Spleen (tissue), 11 donors: ENCODE data around the gene RPL10. TPM values are rescaled to one million over a fixed set of nuclear protein-coding genes. Genes with fewer than 3 reads are reported as not detected.

Source experiments
- DNase-seq: peaks from one replicate; pipeline ENCODE4 v3.0.0-alpha.2; 2020
- H3K27ac ChIP-seq, 8 donors: fragments of 200-600 bp; sonication (generic) in 7 of 8; 1 replicate in 4 of 8; 2 replicates in 4 of 8; pipeline versions ENCODE4 v1.5.0 to v1.8.0; 2016 to 2021; ENCODE audit warnings: inconsistent platforms in 4 of 8, mild to moderate bottlenecking in 4 of 8, moderate library complexity in 1 of 8
- H3K27me3 ChIP-seq, 7 donors: fragments of 200-600 bp; sonication (generic) in 6 of 7; replicated peaks in 1 of 7; 1 replicate in 4 of 7; 2 replicates in 3 of 7; pipeline versions ENCODE4 v1.5.0 to v1.8.0; 2016 to 2021; ENCODE audit warnings: inconsistent platforms in 3 of 7, mild to moderate bottlenecking in 1 of 7
- H3K36me3 ChIP-seq, 6 donors: fragments of 200-600 bp; sonication (generic) in 5 of 6; 1 replicate in 4 of 6; 2 replicates in 2 of 6; pipeline versions ENCODE4 v1.5.0 to v1.8.0; 2016 to 2021; ENCODE audit warnings: inconsistent platforms in 2 of 6
- H3K4me1 ChIP-seq, 6 donors: fragments of 200-600 bp; sonication (generic) in 5 of 6; 1 replicate in 3 of 6; 2 replicates in 3 of 6; pipeline versions ENCODE4 v1.5.0 to v1.8.0; 2016 to 2021; ENCODE audit warnings: inconsistent platforms in 3 of 6
- H3K4me3 ChIP-seq, 8 donors: fragments of 200-600 bp; sonication (generic) in 7 of 8; 1 replicate in 4 of 8; 2 replicates in 4 of 8; pipeline versions ENCODE4 v1.5.0 to v1.8.0; 2016 to 2021; ENCODE audit warnings: inconsistent platforms in 4 of 8, mild to moderate bottlenecking in 4 of 8, moderate library complexity in 2 of 8
- H3K9me3 ChIP-seq, 8 donors: fragments of 200-600 bp; sonication (generic) in 7 of 8; 1 replicate in 4 of 8; 2 replicates in 4 of 8; pipeline versions ENCODE4 v1.5.0 to v1.8.0; 2016 to 2021; ENCODE audit warnings: inconsistent platforms in 4 of 8
- POLR2A ChIP-seq, 3 donors: fragments of 450-650 bp; IDR thresholded peaks; one replicate each; pipeline ENCODE4 v1.5.1; 2017; ENCODE audit warnings: antibody characterized with exemption in 3 of 3, mild to moderate bottlenecking in 1 of 3
- POLR2AphosphoS5 ChIP-seq, 3 donors: sonication (generic); formaldehyde crosslinking; IDR thresholded peaks; one replicate each; pipeline ENCODE4 v1.5.1; 2017; ENCODE audit warnings: antibody characterized with exemption in 3 of 3
- WGBS, 5 donors: extraction: QIAGEN DNeasy Blood & Tissue Kit in 3 of 5; methylation state at CpG; one replicate each; pipeline versions ENCODE4 v1.1.5 to v1.1.7; 2013 to 2018; 5-methylcytosine and 5-hydroxymethylcytosine counted together
- intact Hi-C: fragments of 100-400 bp; cut with DNase I; formaldehyde crosslinking; loops from one replicate; pipeline ENCODE4 v1.15.0; 2023; ENCODE audit warnings: low total_unique reads
- polyA plus RNA-seq, 3 donors: library from polyadenylated mRNA; stranded (reverse); fragments of 200-250 nt; gene quantifications; one replicate each; pipeline ENCODE4 v1.2.1, GENCODE V29; 2013
- total RNA-seq, 7 donors: library from RNA; depleted of rRNA in 3 of 7; stranded (reverse); fragments of >200 nt in 3 of 7; fragmentation: NEBNext Ultra II Directional in 4 of 7; extraction: Animal tissue kit (Norgen Biotek cat#: 25700) in 4 of 7; gene quantifications; one replicate each; pipeline versions ENCODE4 v1.1.0 to v1.2.1, GENCODE V29; 2016 to 2021
- TF ChIP-seq, protein P1 (sequence below), 11 experiments: fragments of 200-600 bp in 7 of 11; fragments of 450-650 bp in 4 of 11; sonication (generic) in 4 of 11; IDR thresholded peaks in 8 of 11; conservative IDR thresholded peaks in 3 of 11; 1 replicate in 7 of 11; 2 replicates in 4 of 11; pipeline versions ENCODE4 v1.4.0 to v1.8.0; 2016 to 2021; ENCODE audit warnings: antibody characterized with exemption in 11 of 11, inconsistent platforms in 4 of 11, mild to moderate bottlenecking in 1 of 11
- donor health status: healthy with polysubstance abuse.
- donor health status: DM: no; HTN: no; CAD: no; lungs with moderate emphysema.
- donor health status: DM: no; HTN: no; CAD: no.
- donor health status: Bipolar disorder and iron deficiency.
- donor health status: healthy.
- donor health status: DM: no; HTN: no; CAD: no.
- donor health status: DM: yes; HTN: yes; CAD: no.

Gene RPL10
- total and polyA plus RNA-seq, 10 donors, result 2,711 to 9,324 (median 3,504) TPM

DNA sequence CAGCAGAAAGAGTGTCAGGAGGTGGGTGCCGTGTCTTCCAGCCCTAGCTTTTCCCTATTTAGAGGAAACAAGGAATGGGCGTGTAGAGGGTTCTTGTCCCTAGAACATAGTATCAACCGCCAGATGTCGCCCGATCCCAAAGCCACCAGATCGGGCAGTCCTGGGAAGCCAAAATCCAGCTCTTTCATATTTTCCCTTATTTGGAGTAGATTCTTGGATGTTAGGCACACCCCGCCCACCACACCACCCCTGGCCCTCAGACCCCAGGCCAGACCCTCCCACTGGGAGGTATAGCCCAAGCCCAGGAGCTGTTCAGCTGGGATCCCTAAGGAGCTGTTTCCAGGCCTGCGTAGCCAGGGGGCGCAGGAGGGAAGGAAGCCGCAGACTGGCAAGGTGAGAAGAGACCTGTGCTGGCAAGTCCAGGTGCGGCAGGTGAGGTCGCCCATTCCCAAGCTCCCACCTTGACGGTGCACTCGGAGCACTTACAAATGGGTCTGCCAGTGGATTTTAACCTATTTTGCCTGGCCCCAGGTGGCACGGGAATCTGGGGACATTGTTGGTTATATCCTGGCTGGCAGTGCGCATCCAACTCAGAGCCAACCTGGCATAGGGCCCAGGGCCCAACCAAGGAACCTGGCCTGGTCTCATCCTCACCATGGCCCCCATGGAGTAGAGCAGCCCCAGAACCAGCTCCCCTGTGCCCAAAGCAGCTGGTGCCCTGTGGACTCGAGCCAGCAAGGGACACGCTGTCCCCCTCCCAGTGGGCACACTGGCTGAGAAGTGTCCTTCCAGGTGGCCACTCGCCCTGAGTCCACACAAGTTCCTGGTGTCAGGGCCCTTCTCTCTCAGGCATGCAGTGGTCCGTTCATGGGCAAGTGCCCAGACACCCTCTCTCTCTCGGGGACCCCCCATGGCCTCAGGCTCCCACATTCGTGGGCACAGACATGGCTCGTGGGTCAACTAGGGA, 24.6 kb upstream of the RPL10 start:
- TF ChIP-seq POLR2AphosphoS5 (IDR thresholded peaks at IDR 0.05) (peak; percentile 33 to 52 (median 46)), POLR2A (IDR thresholded peaks at IDR 0.05) (no peak)
- TF ChIP-seq, protein P1, sequence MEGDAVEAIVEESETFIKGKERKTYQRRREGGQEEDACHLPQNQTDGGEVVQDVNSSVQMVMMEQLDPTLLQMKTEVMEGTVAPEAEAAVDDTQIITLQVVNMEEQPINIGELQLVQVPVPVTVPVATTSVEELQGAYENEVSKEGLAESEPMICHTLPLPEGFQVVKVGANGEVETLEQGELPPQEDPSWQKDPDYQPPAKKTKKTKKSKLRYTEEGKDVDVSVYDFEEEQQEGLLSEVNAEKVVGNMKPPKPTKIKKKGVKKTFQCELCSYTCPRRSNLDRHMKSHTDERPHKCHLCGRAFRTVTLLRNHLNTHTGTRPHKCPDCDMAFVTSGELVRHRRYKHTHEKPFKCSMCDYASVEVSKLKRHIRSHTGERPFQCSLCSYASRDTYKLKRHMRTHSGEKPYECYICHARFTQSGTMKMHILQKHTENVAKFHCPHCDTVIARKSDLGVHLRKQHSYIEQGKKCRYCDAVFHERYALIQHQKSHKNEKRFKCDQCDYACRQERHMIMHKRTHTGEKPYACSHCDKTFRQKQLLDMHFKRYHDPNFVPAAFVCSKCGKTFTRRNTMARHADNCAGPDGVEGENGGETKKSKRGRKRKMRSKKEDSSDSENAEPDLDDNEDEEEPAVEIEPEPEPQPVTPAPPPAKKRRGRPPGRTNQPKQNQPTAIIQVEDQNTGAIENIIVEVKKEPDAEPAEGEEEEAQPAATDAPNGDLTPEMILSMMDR (IDR thresholded peaks at IDR 0.05 in 8 of 11, conservative IDR thresholded peaks at IDR 0.05 in 3 of 11), result peak in 10 of 11 experiments; percentile 4 to 67 (median 49)
- Histone ChIP-seq H3K4me1 (peaks cover 15 to 69% (median 43%) of the 10 kb centered on the region in 6 donors), H3K9me3 (peaks cover 0 to 2% (median 0%) of the 10 kb centered on the region in 8 donors), H3K36me3 (no peaks in the 10 kb centered on the region), H3K4me3 (peak overlapping the region; percentile 7 to 91 (median 30)), H3K27ac (peak overlapping the region in 7 of 8 donors; percentile 49 to 94 (median 67)), H3K27me3 (no peaks in the 10 kb centered on the region)
- WGBS, 5 donors, result 14 to 53% (median 29%) methylated on average over 21 to 23 of the region's 23 CpGs; no CpG with 5 or more reads in 1 of the 5 donors
- no peak for DNase-seq
- intact Hi-C loops, result no loop called here

DNA sequence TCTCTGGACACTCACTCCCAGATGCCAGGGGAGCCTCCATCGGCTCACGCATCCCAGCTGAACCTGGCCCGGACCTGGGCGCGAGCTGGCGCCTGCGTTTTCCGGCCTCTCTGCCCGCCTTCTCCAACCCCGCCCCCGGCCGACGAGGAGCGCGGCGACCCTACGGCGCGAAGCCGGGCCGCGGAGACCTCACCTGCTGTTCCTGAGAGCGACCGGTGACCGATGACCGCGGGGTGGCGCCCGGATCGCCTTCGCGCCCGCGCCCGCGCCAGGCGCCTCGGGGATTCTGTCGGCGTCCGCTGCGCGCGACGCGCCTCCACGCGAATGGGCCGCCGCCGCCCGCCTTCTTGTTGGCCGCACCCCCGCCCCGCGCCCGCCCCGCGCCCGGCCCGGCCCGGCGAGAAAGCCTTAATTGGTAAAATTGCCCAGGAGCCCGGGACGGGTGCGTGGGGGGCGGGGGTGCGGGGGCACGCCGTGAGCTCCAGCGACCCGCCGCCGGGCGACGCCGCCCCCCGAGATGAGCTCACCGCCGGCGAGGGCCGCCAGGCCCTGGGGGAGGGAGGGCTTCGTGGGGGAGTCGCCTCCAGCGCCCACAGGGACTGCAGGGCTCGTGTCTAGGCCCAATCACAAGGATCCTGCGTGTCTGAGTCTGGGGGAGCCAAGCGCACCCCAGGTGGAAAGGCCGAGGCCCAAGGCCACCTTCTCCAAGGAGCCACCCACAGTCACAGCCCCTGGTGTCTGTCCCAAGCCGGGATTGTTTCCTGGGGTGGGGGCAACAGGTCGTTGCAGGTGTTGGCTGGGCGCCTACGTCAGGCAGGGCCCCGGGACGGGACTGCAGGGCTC, 23.6 kb upstream of the RPL10 start, which contains the start of gene FLNA:
TSS of gene FLNA (minus strand) at position 322 of the 843 bp plus-strand sequence. CDS start 3,389 bp downstream, outside the sequence.
- peak within 1 kb of the TSS in 7 of 8 donors; percentile 49 to 94 (median 63) for H3K27ac ChIP-seq
- H3K4me1 ChIP-seq, result peaks cover 8 to 60% (median 36%) of the 10 kb centered on the region in 6 donors
- TF ChIP-seq, protein P1 (IDR thresholded peaks at IDR 0.05 in 8 of 11, conservative IDR thresholded peaks at IDR 0.05 in 3 of 11), result peak in 1 of 11 experiments; percentile 10
- no peak for TF ChIP-seq POLR2A (IDR thresholded peaks at IDR 0.05)
- TF ChIP-seq POLR2AphosphoS5 (IDR thresholded peaks at IDR 0.05), result peak in 1 of 3 donors; percentile 40
- DNase-seq, result peak; percentile 86
- no peaks in the 10 kb centered on the region for H3K36me3 ChIP-seq
- intact Hi-C loops, result no loop called here
- 8 to 100% (median 43%) methylated on average over 1 to 95 of the region's 95 CpGs for WGBS, 5 donors
- peak within 1 kb of the TSS; percentile 7 to 91 (median 30) for H3K4me3 ChIP-seq
- peaks cover 0 to 4% (median 0%) of the 10 kb centered on the region in 8 donors for H3K9me3 ChIP-seq
- H3K27me3 ChIP-seq, result no peaks in the 10 kb centered on the region

DNA sequence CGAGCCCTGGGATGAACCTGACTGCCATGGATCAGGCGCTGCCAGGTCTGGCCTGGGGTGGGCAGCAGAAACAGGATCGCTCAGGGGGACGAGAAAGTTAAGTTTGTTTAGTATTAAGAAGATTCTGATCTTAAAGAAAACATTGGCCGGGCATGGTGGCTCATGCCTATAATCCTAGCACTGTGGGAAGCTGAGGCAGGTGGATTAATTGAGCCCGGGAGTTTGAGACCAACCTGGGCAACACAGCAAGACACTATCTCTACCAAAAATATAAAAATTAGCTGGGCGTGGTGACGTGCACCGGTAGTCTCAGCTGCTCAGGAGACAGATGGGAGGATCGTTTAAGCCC, 23.0 kb upstream of the RPL10 start:
- peak overlapping the region in 1 of 8 donors; percentile 91 for H3K4me3 ChIP-seq

More for the DNA sequence above, 23.0 kb upstream of the RPL10 start:
- Histone ChIP-seq H3K4me1 (peaks cover 8 to 60% (median 37%) of the 10 kb centered on the region in 6 donors), H3K36me3 (no peaks in the 10 kb centered on the region), H3K27me3 (no peaks in the 10 kb centered on the region), H3K9me3 (peaks cover 0 to 4% (median 0%) of the 10 kb centered on the region in 8 donors), H3K27ac (peak overlapping the region in 6 of 8 donors; percentile 22 to 94 (median 76))
- WGBS, 5 donors, result 74 to 91% (median 84%) methylated on average over 9 to 10 of the region's 10 CpGs
- TF ChIP-seq POLR2A (IDR thresholded peaks at IDR 0.05), result no peak
- TF ChIP-seq POLR2AphosphoS5 (IDR thresholded peaks at IDR 0.05), result no peak
- TF ChIP-seq, protein P1 (IDR thresholded peaks at IDR 0.05 in 8 of 11, conservative IDR thresholded peaks at IDR 0.05 in 3 of 11), result no peak
- intact Hi-C loops, result no loop called here
- DNase-seq, result no peak
